Inflammatory macrophage treated with lipopolysaccharide for 1 hour (primary cell): Measurements from ENCODE around the gene POLR1E.
A peak's percentile ranks its signal among the peaks of the same experiment; 100 is the strongest.

Source experiments
- DNase-seq, 2 donors: peaks; one replicate each; pipeline ENCODE4 v3.0.0-alpha.2; 2020 to 2022

POLR1E gene

DNA sequence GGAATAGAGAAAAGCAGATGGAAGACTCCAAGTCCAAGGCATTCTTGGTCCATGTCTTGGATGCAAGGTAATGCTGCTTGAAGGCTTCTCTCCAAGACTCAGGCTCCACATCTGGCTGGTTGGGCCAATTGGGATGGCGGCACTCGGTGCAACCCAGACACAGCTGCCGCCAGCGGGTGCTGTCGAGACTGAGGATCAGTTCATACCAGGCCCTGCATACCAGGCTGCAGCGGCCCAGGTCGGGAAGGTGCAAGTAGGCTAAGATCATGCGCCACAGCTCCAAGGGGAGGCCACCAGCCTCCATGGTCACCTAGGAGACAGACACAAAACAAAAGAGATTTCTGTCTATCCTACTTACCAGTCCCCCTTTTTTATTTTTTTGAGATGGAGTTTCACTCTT, 55.7 kb downstream of the POLR1E start:
- DNase-seq = no peak

- no peak for DNase-seq
Measured at GRCh38 chr9:37542488-37542887, 56.7 kb downstream of the POLR1E start.

DNA sequence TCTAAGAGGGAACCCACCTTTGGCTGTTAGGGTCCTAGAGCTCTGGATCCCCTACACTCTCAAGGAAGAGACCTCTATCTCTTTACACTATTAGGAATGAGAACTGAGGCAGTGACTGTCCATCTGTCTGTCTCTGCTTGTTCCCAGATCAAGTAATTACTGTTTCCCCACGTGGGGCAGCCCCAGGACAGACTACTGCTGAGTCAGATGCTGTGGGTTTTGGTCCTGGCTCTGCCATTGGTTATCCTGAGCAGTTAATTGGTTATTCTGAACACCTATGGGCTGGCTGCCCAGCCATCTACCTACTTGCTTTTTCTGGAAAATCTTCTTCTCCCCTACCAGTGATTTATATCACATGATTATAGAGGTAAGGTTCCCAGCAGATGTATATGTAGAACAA, 57.1 kb downstream of the POLR1E start:
- no peak for DNase-seq

DNA sequence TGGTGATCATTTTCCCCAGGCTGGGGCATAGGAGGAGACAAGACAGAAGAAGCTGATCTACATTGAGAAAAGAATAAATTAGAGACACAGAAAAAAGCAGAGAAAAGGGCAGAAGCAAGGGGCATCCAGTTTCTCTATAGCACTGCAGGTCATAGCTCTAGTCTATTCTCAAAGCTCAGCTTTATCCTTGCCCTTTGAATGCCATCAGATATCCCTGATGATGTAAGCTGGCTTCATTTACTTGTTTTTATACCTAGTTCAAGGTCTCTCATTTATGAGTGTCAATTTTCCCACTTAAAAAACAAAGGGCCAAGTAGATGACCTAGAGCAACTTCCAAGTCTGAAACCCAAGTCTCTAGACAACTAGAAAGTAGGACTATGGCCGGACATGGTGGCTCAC, 57.7 kb downstream of the POLR1E start:
- no peak for DNase-seq

DNA sequence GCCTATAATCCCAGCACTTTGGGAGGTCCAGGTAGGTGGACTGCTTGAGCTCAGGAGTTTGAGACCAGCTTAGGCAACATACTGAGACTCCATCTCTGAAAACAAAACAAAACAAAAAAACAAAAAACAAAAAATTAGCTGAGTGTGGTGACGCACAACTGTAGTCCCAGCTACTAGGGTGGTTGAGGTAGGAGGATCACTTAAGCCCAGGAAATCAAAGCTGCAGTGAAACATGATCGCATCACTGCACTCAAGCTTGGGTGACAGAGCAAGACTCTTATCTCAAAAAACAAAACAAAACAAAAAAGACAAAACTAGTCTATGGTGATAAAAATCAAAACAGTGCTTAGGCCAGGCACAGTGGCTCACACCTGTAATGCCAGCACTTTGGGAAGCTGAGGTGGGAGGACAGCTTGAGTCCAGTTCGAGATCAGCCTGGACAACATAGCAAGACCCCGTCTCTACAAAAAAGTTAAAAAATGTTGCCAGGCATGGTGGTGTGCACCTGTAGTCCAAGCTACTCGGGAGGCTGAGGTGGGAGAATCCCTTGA, 61.7 kb downstream of the POLR1E start:
- no peak for DNase-seq

- DNase-seq = no peak
Measured at GRCh38 chr9:37549527-37549926, 63.8 kb downstream of the POLR1E start.

DNA sequence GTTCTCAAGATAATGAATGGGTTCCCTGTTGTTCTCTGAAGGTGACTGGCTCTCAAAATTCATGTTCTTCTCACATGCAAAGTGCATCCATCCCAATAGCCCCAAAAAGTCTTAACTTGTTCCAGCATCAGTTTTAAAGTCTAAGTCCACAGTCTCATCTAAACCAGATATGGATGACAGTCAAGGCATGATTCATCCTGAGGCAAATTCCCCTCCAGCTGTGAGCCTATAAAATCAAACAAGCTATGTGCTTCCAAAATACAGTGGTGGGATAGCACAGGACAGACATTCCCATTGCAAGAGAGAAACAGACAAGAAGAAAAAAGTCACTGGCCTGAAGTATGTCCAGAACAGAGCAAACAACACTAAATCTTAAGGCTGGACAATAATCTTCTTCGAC, 65.0 kb downstream of the POLR1E start:
- DNase-seq = no peak

- DNase-seq = no peak
Measured at GRCh38 chr9:37551468-37551867, 65.7 kb downstream of the POLR1E start.

GRCh38 chr9:37551888-37552287, 66.1 kb downstream of the POLR1E start:
- DNase-seq = peak; percentile 11 to 20
